Activated CD4-positive, CD25-positive, alpha-beta regulatory T cell treated with anti-CD3 and anti-CD28 coated beads, Interleukin-2, amount 50 U/mL, for 72 hours (primary cell): Measurements from ENCODE around the gene CDK14.

Source experiments
- DNase-seq: peaks from one replicate; pipeline ENCODE4 v3.0.0; 2021

Gene CDK14

DNA sequence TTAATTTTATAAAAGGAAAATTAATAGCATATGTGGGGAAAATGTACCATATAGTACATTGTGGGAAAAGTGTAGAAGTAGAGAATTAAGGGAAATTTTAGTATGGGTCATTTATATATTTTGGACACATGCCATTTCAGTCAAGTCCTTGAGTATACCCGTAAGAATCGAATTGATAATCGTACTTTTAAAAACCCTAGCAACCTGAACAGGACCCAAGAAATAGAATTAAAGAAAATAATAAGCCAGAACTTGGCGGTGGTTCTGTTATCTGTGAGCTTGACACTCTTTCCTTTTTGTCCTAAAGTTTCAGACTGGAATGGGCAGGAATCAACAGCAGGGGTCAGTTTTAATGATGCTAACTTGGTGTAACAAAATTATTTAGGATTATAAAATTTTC lies 221.0 kb downstream of the CDK14 start:
- DNase-seq = no peak

DNA sequence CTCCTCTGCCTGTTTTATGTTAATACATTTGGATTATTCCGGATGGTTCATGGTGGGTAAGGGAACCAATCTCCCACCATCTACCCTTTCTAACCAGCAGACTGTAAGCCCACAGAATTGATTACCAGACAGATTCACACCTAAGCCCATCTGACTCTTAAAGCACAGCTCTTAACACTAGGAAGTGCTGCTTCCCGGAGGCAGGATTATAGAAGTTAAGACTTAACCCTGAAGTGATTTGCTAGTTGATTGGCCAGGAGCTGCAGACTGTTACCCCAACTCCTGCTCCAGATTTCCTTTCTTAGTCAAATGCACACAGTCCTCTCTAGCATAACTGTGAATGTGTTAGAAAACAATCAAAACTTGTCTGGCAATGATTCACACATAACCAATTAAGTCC lies 221.7 kb downstream of the CDK14 start:
- DNase-seq = no peak

DNA sequence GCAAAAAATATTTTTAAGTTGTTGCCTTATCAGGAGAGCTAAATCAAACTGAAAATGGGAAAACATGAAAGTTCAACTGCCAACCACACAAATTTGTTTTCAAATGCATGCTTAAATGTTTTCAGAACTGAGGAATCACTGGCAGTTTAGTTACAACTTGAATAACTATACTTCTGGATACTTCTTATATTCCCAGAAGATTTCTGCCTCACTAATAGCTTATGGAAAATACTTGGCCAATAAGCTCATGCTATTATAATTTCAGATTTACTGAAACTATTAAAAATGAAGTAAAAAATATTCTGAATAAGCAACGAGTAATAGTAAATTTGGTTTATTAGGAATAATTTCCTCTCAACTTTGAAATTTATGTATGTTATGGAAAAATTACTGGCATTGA lies 222.2 kb downstream of the CDK14 start:
- no peak for DNase-seq

DNA sequence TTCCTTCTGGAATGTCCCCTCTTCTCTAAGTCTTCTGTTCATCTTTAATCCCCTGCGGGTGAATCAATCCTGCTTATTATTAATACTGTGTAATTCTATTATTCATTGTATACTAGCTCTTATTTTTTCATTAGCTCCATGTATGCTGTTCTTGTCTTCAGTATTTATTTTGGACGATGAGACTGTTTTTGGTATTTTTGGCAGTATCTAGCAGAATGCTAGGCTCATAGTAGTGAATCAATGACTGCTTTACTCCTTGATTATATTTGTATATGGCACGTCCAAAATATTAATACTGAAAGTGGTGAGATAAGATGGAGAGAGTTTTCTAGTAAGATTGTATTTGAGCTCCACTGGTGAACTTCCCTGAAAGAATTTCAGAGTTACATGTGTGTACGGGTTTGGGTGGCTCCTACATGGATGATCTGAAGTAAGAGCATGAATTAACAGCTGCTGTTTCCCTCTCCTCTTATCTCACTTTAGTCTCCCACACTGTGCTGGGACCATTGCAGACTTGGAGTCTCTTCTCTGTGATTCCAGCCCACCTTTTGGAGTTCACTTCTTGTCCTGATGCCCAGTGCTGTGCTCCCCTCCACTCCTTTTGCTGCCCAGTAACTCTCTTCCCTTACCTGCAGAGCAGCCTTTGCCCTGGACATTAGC lies 226.0 kb downstream of the CDK14 start:
- DNase-seq = no peak

DNA sequence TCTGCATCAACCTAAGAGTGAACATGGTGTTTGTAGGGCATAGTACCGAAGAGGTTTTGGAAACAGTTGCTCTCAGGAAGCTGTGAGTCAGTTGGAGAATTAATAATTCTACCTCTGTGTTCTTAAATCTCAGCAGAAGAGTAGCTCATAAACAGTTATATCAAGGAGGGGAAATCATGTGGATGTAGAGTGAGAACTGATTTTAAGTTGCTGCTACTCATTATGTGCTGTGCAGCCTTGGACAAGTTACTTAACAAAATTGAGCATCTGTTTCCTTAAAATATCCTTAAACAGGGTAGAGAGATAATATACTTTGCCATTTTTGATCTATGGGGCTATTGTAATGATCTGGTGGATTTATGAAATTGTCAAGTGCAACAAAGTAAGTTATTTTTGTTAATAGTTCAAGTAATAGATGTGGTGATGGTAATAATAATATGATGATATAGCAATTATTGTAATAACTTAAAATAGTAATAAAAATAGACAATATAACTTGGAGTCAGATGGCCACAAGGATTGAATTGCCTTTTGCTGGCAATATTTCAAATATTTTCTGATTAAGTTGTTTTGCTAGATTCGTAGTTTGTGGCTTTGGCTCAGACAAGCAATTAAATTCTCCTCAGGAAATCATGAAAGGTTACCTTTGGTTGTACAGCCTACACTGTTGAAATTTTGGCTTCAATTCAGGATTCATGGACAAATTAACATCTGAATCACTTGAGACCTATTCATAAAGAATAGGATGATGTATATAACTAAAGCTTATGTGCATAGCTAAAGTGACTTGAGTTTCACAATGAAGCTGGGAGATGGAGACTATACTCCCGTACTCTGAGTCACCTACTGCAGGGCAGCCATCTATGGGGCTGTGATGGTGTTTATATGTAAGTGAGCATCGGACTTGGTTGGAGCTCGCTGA lies 228.5 kb downstream of the CDK14 start:
- no peak for DNase-seq

GRCh38 chr7:90825779-90826178 lies 229.7 kb downstream of the CDK14 start:
- DNase-seq = no peak

DNA sequence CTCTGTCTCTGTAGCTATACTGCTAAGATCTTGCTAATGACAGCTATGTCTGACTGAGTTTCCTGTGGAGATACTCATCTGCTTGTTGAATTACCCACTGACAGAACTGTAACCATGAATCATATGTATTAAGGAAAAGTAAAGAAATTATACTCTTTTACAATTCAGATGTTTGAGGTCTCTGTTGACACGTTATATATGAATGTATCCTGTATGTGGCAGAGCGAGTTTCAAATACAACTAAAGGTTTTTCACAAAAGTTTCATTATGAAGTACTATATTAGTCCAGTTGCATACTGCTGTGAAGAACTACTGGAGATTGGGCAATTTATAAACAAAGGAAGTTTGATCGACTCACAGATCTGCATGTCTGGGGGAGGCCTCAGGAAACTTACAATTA lies 232.5 kb downstream of the CDK14 start:
- DNase-seq = no peak

- no peak for DNase-seq
These were observed 234.2 kb downstream of the CDK14 start for GRCh38 chr7:90830308-90830707.

- no peak for DNase-seq
These were observed 236.6 kb downstream of the CDK14 start for GRCh38 chr7:90832726-90833125.

- DNase-seq = no peak
These were observed 237.3 kb downstream of the CDK14 start for GRCh38 chr7:90833443-90833842.

DNA sequence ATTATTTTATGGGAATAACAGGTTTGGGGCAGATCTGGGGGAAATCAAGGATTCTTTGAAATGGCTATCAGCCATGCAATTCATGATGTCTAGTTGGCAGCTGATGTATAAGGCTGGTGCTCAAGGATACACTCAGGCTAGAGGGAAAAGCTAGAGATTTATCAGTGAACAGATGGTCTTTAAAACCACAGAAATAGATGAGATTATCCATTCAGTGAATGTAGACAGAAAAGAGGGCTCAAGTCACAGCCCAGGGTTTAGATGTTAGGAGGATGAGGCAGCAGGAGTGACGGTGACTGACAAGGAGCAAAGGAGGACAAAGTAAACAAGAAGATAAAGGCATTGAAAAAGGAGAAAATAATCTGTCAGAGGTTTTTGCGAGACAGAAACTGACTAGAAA lies 238.7 kb downstream of the CDK14 start:
- DNase-seq = no peak

DNA sequence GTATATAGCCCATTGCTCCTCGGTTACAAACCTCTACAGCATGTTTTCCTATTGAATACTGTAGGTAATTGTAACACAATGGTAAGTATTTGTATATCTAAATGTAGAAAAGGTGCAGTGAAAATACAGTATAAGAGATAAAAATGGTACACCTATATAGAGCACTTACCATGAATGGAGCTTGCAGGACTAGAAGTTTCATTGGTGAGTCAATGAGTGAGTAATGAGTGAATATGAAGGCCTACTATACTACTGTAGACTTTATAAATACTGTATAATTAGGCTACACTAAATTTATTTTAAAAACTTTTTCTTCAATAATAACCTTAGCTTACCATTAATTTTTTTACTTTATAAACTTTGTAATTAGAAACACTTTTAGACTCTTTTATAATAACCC lies 239.7 kb downstream of the CDK14 start:
- DNase-seq = no peak

GRCh38 chr7:90836937-90837336 lies 240.8 kb downstream of the CDK14 start:
- no peak for DNase-seq

DNA sequence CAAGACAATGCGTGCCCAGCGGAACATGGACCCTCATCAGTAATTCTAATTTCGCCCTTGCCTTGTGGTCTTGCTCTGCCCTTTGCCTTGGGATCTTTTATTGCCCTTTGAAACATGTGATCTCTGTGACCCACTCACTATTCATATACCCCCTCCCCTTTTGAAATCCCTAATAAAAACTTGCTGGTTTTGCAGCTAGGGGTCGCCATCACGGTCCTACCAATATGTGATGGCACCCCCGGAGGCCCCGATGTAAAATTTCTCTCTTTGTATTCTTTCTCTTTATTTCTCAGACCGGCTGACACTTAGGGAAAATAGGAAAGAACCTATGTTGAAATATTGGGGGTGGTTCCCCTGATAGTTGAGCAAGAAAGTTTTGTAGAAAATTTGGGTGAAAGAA lies 242.7 kb downstream of the CDK14 start:
- DNase-seq = no peak

- no peak for DNase-seq
These were observed 243.2 kb downstream of the CDK14 start for GRCh38 chr7:90839316-90839715.

DNA sequence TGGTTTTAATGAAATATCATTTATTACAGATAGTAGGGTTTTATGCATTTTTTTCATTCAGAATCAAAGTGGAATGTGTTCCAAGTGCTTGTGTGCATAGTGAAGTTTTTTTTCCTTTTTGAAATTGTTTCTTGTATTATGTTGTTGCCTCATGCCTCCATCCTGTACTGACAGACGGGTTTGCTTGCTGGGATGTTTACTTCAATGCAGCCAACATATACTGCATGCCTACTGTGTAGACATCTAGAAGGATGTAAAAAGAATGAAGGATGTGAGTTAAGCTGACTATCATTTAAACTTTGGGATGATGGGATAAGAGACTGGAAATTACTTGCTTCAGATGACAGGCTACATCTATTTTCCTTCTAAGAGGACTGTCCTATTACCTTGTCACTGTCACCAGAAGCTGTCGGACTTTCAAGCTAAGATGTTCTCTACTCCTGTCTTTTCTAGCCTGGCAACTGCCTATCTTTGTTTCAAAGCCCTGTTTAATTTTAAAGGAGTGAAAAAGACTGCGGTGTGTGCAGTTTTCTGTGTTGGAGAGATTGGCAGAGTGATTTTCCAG lies 243.7 kb downstream of the CDK14 start:
- no peak for DNase-seq

- DNase-seq = no peak
These were observed 245.8 kb downstream of the CDK14 start for GRCh38 chr7:90841759-90842429.

DNA sequence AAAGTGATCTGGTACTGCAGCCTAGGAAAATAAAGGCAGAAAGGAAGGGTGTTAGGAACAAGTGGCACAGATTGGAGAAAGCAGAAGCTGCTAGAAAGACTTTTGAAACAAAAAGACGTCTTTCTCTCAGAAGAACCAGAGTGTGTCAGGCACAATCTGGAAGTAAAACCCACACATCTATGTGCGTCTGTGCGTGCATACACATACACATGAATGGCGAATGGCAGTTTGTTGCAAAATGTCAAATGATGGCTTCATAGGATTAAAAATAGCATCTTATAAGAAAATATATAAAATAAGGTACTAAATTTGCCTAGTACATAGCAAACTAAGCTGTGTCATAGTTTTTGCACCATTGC lies 246.3 kb downstream of the CDK14 start:
- no peak for DNase-seq

GRCh38 chr7:90843472-90843871 lies 247.4 kb downstream of the CDK14 start:
- no peak for DNase-seq

DNA sequence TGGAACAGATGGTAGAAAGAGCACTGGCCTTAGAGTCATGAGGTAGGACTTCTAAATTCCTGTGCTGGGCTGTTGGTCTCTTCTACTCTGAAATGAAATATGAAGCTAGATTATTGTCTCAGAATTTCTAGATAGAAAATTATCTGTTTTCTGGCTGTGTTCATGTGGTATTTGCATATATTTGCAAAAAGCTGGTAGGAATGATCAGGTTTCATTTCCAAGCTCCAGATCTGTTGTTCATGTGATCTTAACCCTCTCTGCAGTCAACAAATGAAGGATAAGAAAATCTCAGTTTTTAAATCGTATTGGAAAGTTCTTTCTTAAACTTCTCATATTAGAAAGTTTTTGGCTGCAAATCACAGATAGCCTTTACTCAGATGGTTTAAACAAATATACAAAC lies 248.3 kb downstream of the CDK14 start:
- no peak for DNase-seq

GRCh38 chr7:90846192-90846591 lies 250.1 kb downstream of the CDK14 start:
- no peak for DNase-seq

GRCh38 chr7:90850066-90850465 lies 253.9 kb downstream of the CDK14 start:
- DNase-seq = no peak

DNA sequence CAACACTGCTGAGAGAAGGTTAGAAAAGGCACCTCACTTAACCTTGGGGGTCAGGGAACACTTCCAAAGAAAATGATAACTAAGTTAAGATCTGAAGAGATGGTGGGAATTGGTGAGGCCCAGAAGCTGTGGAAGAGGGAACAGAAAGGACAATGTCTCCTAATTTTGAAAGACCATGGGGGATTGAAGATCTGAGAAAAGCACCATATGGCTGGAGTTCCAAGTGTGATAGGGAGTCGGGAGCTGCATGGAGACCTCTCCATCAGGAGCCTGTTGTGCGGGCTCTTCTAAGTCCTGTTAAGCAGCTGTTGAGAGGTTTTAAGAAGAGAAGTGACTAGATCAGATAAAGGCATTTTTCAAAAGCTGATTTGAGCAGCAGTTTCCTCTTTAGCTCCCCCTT lies 254.3 kb downstream of the CDK14 start:
- DNase-seq = no peak

GRCh38 chr7:90853205-90853604 lies 257.1 kb downstream of the CDK14 start:
- no peak for DNase-seq
